ENCODE measurements around the gene CPT2. TPM values are rescaled to one million over a fixed set of nuclear protein-coding genes. Genes with fewer than 3 reads are reported as not detected.
A peak's percentile ranks its signal among the peaks of the same experiment; 100 is the strongest.

CPT2 gene
- polyA plus RNA-seq, 2 of the 4 experiments (the other 2 are of a cell fraction), result 5.9 to 8.4 TPM

DNA sequence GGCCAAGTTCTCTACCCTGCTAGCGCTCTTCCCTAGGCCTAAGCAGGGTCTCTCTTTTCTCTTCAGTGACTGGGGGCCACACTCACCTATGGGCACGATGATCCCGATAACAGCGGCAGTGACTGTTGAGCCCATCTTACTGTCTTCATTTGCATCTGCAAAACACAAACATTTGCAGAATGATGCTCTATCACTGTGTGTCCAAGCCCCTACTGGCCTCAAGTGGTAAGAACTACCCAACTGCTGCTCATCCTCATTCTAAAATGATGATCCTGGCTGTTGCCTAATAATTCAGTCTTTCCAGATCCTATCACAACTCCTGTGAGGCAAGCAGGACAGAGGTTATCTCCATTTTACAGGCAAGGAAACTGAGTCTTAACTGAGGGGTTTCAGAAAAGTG, 58.4 kb downstream of the CPT2 start:
- ChIA-PET POLR2A (interaction anchor here (0.9 kb wide), 1 partner anchor 17 kb away, joined by 3 read pairs; the partner anchor contains the start of gene MAGOH), CTCF (interaction anchor here (1.0 to 1.4 kb wide), 3 partner anchors 10 to 138 kb away, joined by 3 read pairs; partner anchors contain the start of gene MAGOH)
- Histone ChIP-seq H3K9me3 (no peaks in the 10 kb centered on the region), H3K27ac (no peak overlapping the region), H3K4me2 (no peak overlapping the region), H3K4me1 (no peaks in the 10 kb centered on the region), H3K4me3 (no peak overlapping the region)
- TF ChIP-seq, protein P1, sequence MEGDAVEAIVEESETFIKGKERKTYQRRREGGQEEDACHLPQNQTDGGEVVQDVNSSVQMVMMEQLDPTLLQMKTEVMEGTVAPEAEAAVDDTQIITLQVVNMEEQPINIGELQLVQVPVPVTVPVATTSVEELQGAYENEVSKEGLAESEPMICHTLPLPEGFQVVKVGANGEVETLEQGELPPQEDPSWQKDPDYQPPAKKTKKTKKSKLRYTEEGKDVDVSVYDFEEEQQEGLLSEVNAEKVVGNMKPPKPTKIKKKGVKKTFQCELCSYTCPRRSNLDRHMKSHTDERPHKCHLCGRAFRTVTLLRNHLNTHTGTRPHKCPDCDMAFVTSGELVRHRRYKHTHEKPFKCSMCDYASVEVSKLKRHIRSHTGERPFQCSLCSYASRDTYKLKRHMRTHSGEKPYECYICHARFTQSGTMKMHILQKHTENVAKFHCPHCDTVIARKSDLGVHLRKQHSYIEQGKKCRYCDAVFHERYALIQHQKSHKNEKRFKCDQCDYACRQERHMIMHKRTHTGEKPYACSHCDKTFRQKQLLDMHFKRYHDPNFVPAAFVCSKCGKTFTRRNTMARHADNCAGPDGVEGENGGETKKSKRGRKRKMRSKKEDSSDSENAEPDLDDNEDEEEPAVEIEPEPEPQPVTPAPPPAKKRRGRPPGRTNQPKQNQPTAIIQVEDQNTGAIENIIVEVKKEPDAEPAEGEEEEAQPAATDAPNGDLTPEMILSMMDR (IDR thresholded peaks at IDR 0.05), result no peak
- TF ChIP-seq ZFP36 (IDR thresholded peaks at IDR 0.05; ENCODE audit: borderline replicate concordance, partially characterized antibody) (no peak), NFE2L2 (conservative IDR thresholded peaks at IDR 0.05; ENCODE audit: low read length) (no peak), JUNB (IDR thresholded peaks at IDR 0.05) (no peak), MAZ (IDR thresholded peaks at IDR 0.05; ENCODE audit: borderline replicate concordance, low read depth, low read length) (no peak), CBX8 (IDR thresholded peaks at IDR 0.05) (no peak), FOSL2 (IDR thresholded peaks at IDR 0.05) (no peak), FOSL2 (CRISPR knock-in tag; IDR thresholded peaks at IDR 0.05) (no peak), CHD4 (IDR thresholded peaks at IDR 0.05; ENCODE audit: borderline replicate concordance) (no peak), ESRRA (IDR thresholded peaks at IDR 0.05; ENCODE audit: borderline replicate concordance, low read length) (no peak), FOXS1 (CRISPR knock-in tag; IDR thresholded peaks at IDR 0.05) (no peak), ZSCAN20 (CRISPR knock-in tag; IDR thresholded peaks at IDR 0.05) (no peak), TFCP2L1 (CRISPR knock-in tag; IDR thresholded peaks at IDR 0.05) (no peak)
- TF ChIP-seq, protein P2, sequence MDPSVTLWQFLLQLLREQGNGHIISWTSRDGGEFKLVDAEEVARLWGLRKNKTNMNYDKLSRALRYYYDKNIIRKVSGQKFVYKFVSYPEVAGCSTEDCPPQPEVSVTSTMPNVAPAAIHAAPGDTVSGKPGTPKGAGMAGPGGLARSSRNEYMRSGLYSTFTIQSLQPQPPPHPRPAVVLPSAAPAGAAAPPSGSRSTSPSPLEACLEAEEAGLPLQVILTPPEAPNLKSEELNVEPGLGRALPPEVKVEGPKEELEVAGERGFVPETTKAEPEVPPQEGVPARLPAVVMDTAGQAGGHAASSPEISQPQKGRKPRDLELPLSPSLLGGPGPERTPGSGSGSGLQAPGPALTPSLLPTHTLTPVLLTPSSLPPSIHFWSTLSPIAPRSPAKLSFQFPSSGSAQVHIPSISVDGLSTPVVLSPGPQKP (IDR thresholded peaks at IDR 0.05; ENCODE audit: low read depth, low read length), result no peak
- TF ChIP-seq, protein P3, sequence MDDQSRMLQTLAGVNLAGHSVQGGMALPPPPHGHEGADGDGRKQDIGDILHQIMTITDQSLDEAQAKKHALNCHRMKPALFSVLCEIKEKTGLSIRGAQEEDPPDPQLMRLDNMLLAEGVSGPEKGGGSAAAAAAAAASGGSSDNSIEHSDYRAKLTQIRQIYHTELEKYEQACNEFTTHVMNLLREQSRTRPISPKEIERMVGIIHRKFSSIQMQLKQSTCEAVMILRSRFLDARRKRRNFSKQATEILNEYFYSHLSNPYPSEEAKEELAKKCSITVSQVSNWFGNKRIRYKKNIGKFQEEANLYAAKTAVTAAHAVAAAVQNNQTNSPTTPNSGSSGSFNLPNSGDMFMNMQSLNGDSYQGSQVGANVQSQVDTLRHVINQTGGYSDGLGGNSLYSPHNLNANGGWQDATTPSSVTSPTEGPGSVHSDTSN (IDR thresholded peaks at IDR 0.05), result no peak
- 97% methylated on average over 4 of the region's 4 CpGs for WGBS (ENCODE audit: missing lambda C conversion rate)
- FAIRE-seq (no peak), DNase-seq (ENCODE audit: low read depth in 1 of 2, low spot score in 1 of 2) (no peak), ATAC-seq (peak; percentile 50 to 70; a peak in 4 of 6 replicates)

DNA sequence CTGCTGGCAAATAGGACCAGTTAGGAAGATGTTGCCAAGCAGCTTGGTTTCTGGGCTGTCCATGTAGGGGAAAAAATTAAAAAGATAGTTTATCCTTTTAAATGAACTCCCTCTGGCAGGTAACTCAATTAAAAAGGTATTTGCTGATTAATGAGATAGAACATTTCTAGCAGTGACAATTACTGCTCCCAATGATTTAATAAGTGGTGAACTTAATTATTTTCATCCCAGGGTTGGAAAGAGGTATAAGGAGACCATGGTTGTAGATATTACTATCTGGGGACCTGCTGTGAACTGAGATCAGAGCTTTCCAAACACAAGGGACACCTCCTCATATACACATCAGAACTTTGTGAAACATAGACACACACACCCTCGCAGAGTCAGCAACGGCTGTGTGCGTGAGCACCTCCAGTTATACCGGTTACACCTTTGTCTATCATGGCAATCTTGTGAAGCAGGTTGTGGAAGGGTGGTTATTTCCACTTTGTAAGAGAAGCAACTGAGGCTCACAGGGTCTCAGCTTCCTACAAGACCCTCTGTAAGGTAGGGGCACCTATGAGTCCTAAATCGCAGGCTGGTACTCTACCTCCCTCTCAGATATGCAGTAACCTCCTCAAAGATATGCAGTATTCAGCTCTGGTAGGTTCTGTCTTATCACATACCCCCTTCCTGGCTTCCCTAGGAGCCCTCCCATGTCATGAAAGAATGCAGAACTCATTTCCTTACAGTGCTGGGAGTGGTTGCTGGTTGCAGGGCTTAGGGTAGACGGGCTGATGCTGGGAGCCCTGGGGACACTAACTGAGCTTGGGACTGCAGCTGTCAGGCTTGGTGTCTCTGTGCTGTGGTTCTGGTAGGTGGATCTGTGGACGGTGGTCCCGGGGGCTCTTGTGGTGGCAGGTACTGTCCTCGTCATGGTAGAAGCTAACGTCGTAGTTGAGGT, 60.2 kb downstream of the CPT2 start:
- CTCF ChIA-PET, result interaction anchor here (1.5 to 2.1 kb wide), 3 partner anchors 10 to 136 kb away, joined by 4 to 13 read pairs (median 9); no protein-coding TSS in a partner anchor
- 90% methylated on average over 8 of the region's 11 CpGs for WGBS (ENCODE audit: missing lambda C conversion rate)
- no peak for FAIRE-seq

More for the DNA sequence above, 60.2 kb downstream of the CPT2 start:
- DNase-seq (ENCODE audit: low read depth in 1 of 2, low spot score in 1 of 2) (no peak), ATAC-seq (no peak)
- POLR2A ChIA-PET, result no interaction called here
- no peaks in the 10 kb centered on the region for H3K4me1 ChIP-seq
- H3K27ac ChIP-seq, result no peak overlapping the region
- H3K4me2 ChIP-seq, result no peak overlapping the region
- H3K9me3 ChIP-seq, result no peaks in the 10 kb centered on the region
- TF ChIP-seq ZNF302 (CRISPR knock-in tag; IDR thresholded peaks at IDR 0.05), result no peak
- TF ChIP-seq KDM1A (IDR thresholded peaks at IDR 0.05; ENCODE audit: low read depth), result no peak
- TF ChIP-seq, protein P4, sequence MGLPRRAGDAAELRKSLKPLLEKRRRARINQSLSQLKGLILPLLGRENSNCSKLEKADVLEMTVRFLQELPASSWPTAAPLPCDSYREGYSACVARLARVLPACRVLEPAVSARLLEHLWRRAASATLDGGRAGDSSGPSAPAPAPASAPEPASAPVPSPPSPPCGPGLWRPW (IDR thresholded peaks at IDR 0.05), result no peak
- H3K4me3 ChIP-seq, result no peak overlapping the region

Data from A549 (cell line).